Peyer's patch (tissue), 4 donors: Measurements from ENCODE around the gene UBASH3B.

Source experiments
- CTCF ChIP-seq, 6 experiments: fragments of 450-650 bp in 4 of 6; fragments of 200-600 bp in 2 of 6; sonication (generic) in 1 of 6; IDR thresholded peaks; one replicate each; pipeline ENCODE4 v1.5.1; 2017 to 2019; ENCODE audit warnings: antibody characterized with exemption in 6 of 6, mild to moderate bottlenecking in 3 of 6, moderate library complexity in 1 of 6
- POLR2A ChIP-seq, 2 donors: fragments of 450-650 bp; IDR thresholded peaks; one replicate each; pipeline ENCODE4 v1.5.1; 2017; ENCODE audit warnings: antibody characterized with exemption in 2 of 2, mild to moderate bottlenecking in 2 of 2, moderate library complexity in 2 of 2

GRCh38 chr11:122634501-122634900, 21.0 kb upstream of the UBASH3B start:
- TF ChIP-seq CTCF (IDR thresholded peaks at IDR 0.05): no peak
- no peak for TF ChIP-seq POLR2A (IDR thresholded peaks at IDR 0.05)
